Ishikawa (cell line): ENCODE measurements around the gene LMAN2L.

ENCODE experiments used
- TAF1 ChIP-seq: IDR thresholded peaks from 2 replicates; pipeline ENCODE4 v1.6.1; 2012; ENCODE audit warnings: low read depth, mild to moderate bottlenecking
- YY1 ChIP-seq: IDR thresholded peaks from 2 replicates; pipeline ENCODE4 v1.6.1; 2012; ENCODE audit warnings: low read depth

DNA sequence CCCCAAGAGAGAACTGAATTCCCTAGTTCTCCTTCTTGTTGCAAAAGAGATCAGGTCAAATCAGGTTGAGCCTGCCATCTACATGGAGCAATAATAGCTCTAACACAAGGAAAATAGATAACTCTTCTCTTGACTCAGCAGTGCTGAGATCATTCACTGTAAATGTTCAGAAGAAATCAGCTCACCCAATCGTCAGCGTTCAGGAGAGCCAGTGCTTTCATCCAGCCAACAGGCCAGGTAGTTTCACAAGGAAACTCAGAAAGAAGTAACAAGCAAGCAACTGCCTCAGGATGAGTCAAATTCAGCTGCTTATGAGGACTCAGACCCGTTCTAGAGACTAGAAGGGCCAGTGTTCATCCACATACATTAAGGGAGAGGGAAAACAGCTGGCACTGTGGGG lies 5.9 kb downstream of the LMAN2L start:
- TF ChIP-seq YY1 (no peak), TAF1 (no peak)
